ENCODE results near the gene NFIA. TPM values are rescaled to one million over a fixed set of nuclear protein-coding genes. Genes with fewer than 3 reads are reported as not detected.

Gene NFIA
- total RNA-seq, 1 experiment from 2014 or later, result 0.35 TPM

GRCh38 chr1:61090546-61091202 lies 8.3 kb downstream of the NFIA start:
- Histone ChIP-seq H2BK12ac (ENCODE audit: insufficient read length, low read depth, low read length) (no peak overlapping the region), H3K56ac (ENCODE audit: insufficient read length, low read depth, low read length) (no peak overlapping the region), H2AK5ac (ENCODE audit: insufficient read length, low read length) (no peak overlapping the region), H2BK5ac (ENCODE audit: insufficient read length, low read length) (no peak overlapping the region), H4K5ac (ENCODE audit: insufficient read length, low read depth, low read length) (no peak overlapping the region), H3K4me2 (ENCODE audit: insufficient read depth, insufficient read length, low read length) (no peak overlapping the region), H2BK15ac (ENCODE audit: low read depth, low read length) (no peak overlapping the region), H3T11ph (ENCODE audit: low read length) (no peak overlapping the region), H3K18ac (ENCODE audit: insufficient read length, low read depth, low read length) (no peak overlapping the region), H4K8ac (replicated peaks; ENCODE audit: insufficient read length, low read depth, low read length) (no peak overlapping the region), H2AFZ (ENCODE audit: low read length) (no peak overlapping the region), H3K4ac (ENCODE audit: low read depth, low read length) (no peak overlapping the region), H2BK120ac (ENCODE audit: low read depth, low read length, poor library complexity, severe bottlenecking) (no peak overlapping the region), H3K14ac (ENCODE audit: insufficient read depth, low read length) (no peak overlapping the region), H4K20me1 (ENCODE audit: control insufficient read depth, insufficient read depth, insufficient read length) (no peaks in the 10 kb centered on the region), H3K79me1 (ENCODE audit: insufficient read depth, low read depth, low read length, poor library complexity, severe bottlenecking) (no peaks in the 10 kb centered on the region), H3K23ac (ENCODE audit: insufficient read length, low read depth, low read length) (no peak overlapping the region), H3K9me3 (ENCODE audit: control insufficient read depth, low read depth, low read length) (no peaks in the 10 kb centered on the region), H3K27ac (ENCODE audit: insufficient read length, low read depth, low read length) (no peak overlapping the region), H3K9ac (ENCODE audit: extremely low read depth, insufficient read length, low read length) (no peak overlapping the region), H4K91ac (ENCODE audit: insufficient read length, low read depth, low read length) (no peak overlapping the region), H3K23me2 (ENCODE audit: insufficient read length, low read depth, low read length, poor library complexity, severe bottlenecking) (no peaks in the 10 kb centered on the region), H3K27me3 (ENCODE audit: insufficient read depth, low read length) (no peaks in the 10 kb centered on the region), H3K4me1 (ENCODE audit: insufficient read depth, low read length) (peaks cover 7% of the 10 kb centered on the region; the same call in 1 of the 2 replicates), H3K79me2 (ENCODE audit: insufficient read depth, low read length) (no peaks in the 10 kb centered on the region), H2BK20ac (ENCODE audit: low read depth, low read length, poor library complexity, severe bottlenecking) (no peak overlapping the region)
- WGBS (ENCODE audit: extremely low coverage, insufficient read length, low lambda C conversion rate), result no CpG with 5 or more reads among the region's 9 CpGs
- Mint-ChIP-seq H3K27me3 (ENCODE audit: low read depth) (peaks cover 7% of the 10 kb centered on the region), H3K27ac (no peak overlapping the region), H3K4me3 (no peak overlapping the region), H3K4me1 (peaks cover 10 to 11% of the 10 kb centered on the region in 2 experiments), H3K9me3 (no peaks in the 10 kb centered on the region; a peak in 1 of 5 replicates), H3K36me3 (ENCODE audit: insufficient read depth in 1 of 3, low read depth in 3 of 3) (no peaks in the 10 kb centered on the region)
- no peak for TF ChIP-seq CTCF (conservative IDR thresholded peaks at IDR 0.05)
- DNase-seq, result no peak

All from H9 (cell line).